ENCODE data around the gene NDUFV2.
A peak's percentile ranks its signal among the peaks of the same experiment; 100 is the strongest.

The NDUFV2 gene

GRCh38 chr18:9097349-9097748 is 5.2 kb upstream of the NDUFV2 start:
- Mint-ChIP-seq H3K4me1 (peaks cover 61% of the 10 kb centered on the region), H3K36me3 (peaks cover 41% of the 10 kb centered on the region), H3K27ac (peak overlapping the region; percentile 100), H3K9me3 (no peaks in the 10 kb centered on the region), H3K4me3 (peak overlapping the region; percentile 64)
- DNase-seq (ENCODE audit: low spot score in 2 of 2), result peak in 1 of 2 donors; percentile 40
- ATAC-seq, result no peak

- peaks cover 48% of the 10 kb centered on the region for H3K36me3 Mint-ChIP-seq
- H3K27ac Mint-ChIP-seq, result no peak overlapping the region
- H3K4me1 Mint-ChIP-seq, result peaks cover 38% of the 10 kb centered on the region
- peak overlapping the region; percentile 81 for H3K4me3 Mint-ChIP-seq
- no peaks in the 10 kb centered on the region for H3K9me3 Mint-ChIP-seq
- ATAC-seq (no peak), DNase-seq (ENCODE audit: low spot score in 2 of 2) (no peak)
Observed at GRCh38 chr18:9100796-9101195, 1.7 kb upstream of the NDUFV2 start.

GRCh38 chr18:9101730-9102507 is 580 bp upstream of the NDUFV2 start:
- Mint-ChIP-seq H3K4me1 (peaks cover 40% of the 10 kb centered on the region), H3K4me3 (peak overlapping the region; percentile 81), H3K9me3 (no peaks in the 10 kb centered on the region), H3K36me3 (peaks cover 57% of the 10 kb centered on the region), H3K27ac (peak overlapping the region; percentile 94)
- DNase-seq (ENCODE audit: low spot score in 2 of 2), result peak in 1 of 2 donors; percentile 47
- peak; percentile 23 for ATAC-seq

DNA sequence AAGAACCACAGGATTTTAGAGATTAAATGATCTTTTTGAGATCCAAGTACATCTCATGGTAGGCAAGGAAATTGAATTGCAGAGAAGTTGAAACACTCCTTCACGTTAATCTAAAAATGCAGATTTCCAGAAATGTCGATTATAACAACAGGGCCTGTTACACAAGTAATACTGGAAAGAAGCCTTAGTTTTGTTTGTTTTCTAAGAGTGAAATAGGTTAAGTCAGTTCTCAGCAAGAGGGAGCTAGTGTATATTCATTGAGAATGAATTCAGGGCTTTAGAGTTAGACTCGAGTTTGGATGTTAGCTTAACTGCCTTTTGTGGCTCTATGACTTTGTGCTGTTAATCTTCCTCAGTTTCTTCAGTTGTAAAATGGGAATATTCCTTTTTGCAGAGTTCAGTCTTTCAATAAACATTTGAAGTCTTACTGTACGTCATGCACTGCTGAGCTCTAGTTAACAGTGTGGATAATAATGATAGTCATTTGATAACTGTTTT is 926 bp downstream of the NDUFV2 start:
- peaks cover 39% of the 10 kb centered on the region for H3K4me1 Mint-ChIP-seq
- no peak for DNase-seq (ENCODE audit: low spot score in 2 of 2)
- H3K27ac Mint-ChIP-seq, result peak overlapping the region; percentile 94
- peaks cover 67% of the 10 kb centered on the region for H3K36me3 Mint-ChIP-seq
- no peak for ATAC-seq
- peak overlapping the region; percentile 81 for H3K4me3 Mint-ChIP-seq
- H3K9me3 Mint-ChIP-seq, result no peaks in the 10 kb centered on the region

DNA sequence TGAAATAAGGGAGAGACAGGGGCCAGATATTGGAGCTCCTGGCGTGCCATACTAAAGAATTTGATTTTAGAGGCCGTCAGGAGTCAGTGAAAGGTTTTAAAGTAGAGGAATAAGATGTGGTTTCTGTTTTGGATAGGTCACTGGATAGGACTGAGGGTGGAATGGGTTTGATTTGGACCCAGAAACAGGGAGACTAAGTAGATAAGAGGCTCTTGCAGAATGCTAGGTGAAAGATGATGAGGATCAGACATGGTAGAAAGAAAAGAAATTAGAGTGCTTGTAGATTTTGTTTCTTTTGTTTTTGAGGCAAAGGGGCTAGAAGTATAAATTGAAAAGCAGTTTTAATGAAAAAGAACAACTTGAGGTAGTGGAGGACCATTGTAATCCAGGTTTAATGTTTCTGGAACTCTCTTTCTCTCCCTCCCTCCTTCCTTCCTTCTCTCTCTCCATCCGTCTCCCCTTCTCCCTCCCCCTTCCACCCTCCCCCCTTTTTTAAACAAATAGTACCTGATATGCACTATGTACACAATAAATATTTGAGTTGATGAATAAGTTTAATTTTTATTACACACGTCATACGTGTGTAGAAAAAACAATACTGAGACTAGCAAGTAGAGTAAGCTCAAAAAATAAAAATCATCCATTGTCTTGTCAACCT is 1.9 kb downstream of the NDUFV2 start:
- no peak for DNase-seq (ENCODE audit: low spot score in 2 of 2)
- Mint-ChIP-seq H3K4me3 (peak overlapping the region; percentile 81), H3K36me3 (peaks cover 77% of the 10 kb centered on the region), H3K9me3 (no peaks in the 10 kb centered on the region), H3K27ac (peak overlapping the region; percentile 94), H3K4me1 (peaks cover 43% of the 10 kb centered on the region)
- ATAC-seq, result no peak

GRCh38 chr18:9105420-9105819 is 2.9 kb downstream of the NDUFV2 start:
- peak overlapping the region; percentile 94 for H3K27ac Mint-ChIP-seq
- peaks cover 44% of the 10 kb centered on the region for H3K4me1 Mint-ChIP-seq
- DNase-seq (ENCODE audit: low spot score in 2 of 2) (no peak), ATAC-seq (no peak)
- H3K4me3 Mint-ChIP-seq, result peak overlapping the region; percentile 81
- peaks cover 87% of the 10 kb centered on the region for H3K36me3 Mint-ChIP-seq
- no peaks in the 10 kb centered on the region for H3K9me3 Mint-ChIP-seq

DNA sequence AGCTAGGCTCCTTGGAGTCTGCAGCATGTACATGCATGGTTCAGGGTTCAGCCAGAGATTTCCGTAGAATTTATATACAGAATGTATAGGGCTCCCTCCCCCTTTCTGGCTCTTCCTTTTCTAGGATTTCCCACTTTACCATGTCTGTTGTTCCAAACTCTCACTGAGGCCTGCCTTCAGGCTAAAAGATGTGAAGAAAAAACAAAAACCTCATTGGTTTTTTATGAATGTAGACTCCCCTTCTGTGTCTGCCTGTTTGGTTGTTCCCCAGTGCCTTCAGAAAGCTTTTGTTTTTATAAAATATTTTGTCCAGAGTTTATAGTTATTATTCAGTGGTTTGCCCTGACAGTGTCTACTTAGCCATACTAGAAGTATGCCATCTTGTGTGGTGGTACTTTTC is 3.6 kb downstream of the NDUFV2 start:
- Mint-ChIP-seq H3K4me1 (peaks cover 45% of the 10 kb centered on the region), H3K9me3 (no peaks in the 10 kb centered on the region), H3K4me3 (peak overlapping the region; percentile 81), H3K36me3 (peaks cover 94% of the 10 kb centered on the region), H3K27ac (peak overlapping the region; percentile 94)
- DNase-seq (ENCODE audit: low spot score in 2 of 2), result no peak
- no peak for ATAC-seq

GRCh38 chr18:9106800-9107584 is 4.5 kb downstream of the NDUFV2 start:
- Mint-ChIP-seq H3K4me1 (peaks cover 54% of the 10 kb centered on the region), H3K4me3 (peak overlapping the region; percentile 81), H3K27ac (peak overlapping the region; percentile 94), H3K36me3 (peaks cover 96% of the 10 kb centered on the region), H3K9me3 (no peaks in the 10 kb centered on the region)
- DNase-seq (ENCODE audit: low spot score in 2 of 2) (no peak), ATAC-seq (no peak)

DNA sequence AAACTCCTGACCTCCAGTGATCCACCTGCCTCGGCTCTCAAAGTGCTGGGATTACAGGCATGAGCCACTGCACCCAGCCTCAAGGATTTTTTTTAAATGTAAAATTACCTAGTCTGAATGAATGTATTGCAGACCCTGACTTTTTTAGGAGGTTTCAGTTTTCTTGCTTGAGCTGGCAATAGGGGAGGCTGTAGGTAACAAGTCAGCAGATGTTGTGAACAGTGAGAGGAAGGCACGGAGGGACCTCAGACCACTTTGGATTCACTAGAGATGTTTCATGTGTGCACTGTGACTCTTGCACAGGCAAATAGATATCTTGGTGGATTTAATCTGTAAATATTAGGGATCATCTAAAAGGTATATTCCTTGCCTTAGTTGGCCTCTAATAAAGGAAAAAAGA is 6.4 kb downstream of the NDUFV2 start:
- Mint-ChIP-seq H3K27ac (peak overlapping the region; percentile 69), H3K36me3 (peaks cover 100% of the 10 kb centered on the region), H3K4me1 (peaks cover 73% of the 10 kb centered on the region), H3K4me3 (peak overlapping the region; percentile 81), H3K9me3 (no peaks in the 10 kb centered on the region)
- no peak for DNase-seq (ENCODE audit: low spot score in 2 of 2)
- ATAC-seq, result peak; percentile 61

DNA sequence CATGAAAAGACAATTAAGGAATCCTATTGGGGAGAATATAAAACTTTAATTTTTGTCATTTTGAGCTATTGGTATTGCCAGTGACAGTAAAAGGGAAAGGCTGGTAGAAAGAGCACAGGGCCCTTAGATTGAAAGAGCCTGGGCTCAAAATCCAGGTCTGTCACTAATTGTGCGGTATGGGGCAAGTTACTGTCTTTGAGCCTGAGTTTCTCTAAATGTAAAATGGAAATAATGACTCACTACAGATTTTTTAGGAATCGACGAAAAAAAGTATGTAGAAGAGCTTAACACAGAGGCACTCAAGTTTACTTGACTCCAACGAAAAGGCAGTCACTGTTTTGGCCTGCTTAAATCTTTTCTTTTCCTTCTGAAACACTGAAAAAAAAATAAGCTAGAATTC is 7.0 kb downstream of the NDUFV2 start:
- H3K36me3 Mint-ChIP-seq, result peaks cover 100% of the 10 kb centered on the region
- H3K4me1 Mint-ChIP-seq, result peaks cover 77% of the 10 kb centered on the region
- H3K4me3 Mint-ChIP-seq, result peak overlapping the region; percentile 81
- ATAC-seq (peak; percentile 46), DNase-seq (ENCODE audit: low spot score in 2 of 2) (no peak)
- no peaks in the 10 kb centered on the region for H3K9me3 Mint-ChIP-seq
- peak overlapping the region; percentile 69 for H3K27ac Mint-ChIP-seq

DNA sequence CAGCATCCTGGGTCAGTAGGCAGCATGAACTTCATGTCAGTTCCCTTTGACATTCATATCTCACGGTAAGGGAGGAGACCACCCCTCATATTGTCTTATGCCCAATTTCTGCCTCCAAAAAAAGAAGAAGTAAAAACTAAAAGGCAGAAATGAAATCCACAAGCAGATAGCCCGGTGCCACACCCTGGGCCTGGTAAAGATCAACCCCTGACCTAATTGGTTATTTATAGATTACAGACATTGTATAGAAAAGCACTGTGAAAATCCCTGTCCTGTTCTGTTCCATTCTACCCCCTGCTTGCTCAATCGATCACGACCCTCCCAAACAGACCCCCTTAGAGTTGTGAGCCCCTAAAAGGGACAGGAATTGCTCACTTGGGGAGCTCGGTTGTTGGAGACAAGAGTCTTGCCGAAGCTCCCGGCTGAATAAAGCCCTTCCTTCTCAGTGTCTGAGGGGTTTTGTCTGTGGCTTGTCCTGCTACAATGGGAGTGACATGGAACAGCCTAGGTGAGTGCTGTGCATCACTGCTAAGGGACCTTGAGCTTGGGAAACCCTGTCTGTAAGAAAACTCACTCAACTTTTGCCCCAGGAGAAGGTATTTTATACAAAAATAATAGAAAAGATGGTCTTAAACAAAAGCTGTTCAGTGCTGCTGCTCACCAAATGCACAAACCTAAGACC is 11.1 kb downstream of the NDUFV2 start:
- ATAC-seq (no peak), DNase-seq (ENCODE audit: low spot score in 2 of 2) (no peak)
- H3K9me3 Mint-ChIP-seq, result no peaks in the 10 kb centered on the region
- peaks cover 100% of the 10 kb centered on the region for H3K36me3 Mint-ChIP-seq
- H3K27ac Mint-ChIP-seq, result peak overlapping the region; percentile 79
- H3K4me1 Mint-ChIP-seq, result peaks cover 81% of the 10 kb centered on the region
- H3K4me3 Mint-ChIP-seq, result peak overlapping the region; percentile 81

GRCh38 chr18:9115984-9116383 is 13.5 kb downstream of the NDUFV2 start:
- peaks cover 100% of the 10 kb centered on the region for H3K36me3 Mint-ChIP-seq
- ATAC-seq (no peak), DNase-seq (ENCODE audit: low spot score in 2 of 2) (no peak)
- peak overlapping the region; percentile 85 for H3K27ac Mint-ChIP-seq
- H3K4me1 Mint-ChIP-seq, result peaks cover 72% of the 10 kb centered on the region
- H3K9me3 Mint-ChIP-seq, result no peaks in the 10 kb centered on the region
- peak overlapping the region; percentile 81 for H3K4me3 Mint-ChIP-seq

DNA sequence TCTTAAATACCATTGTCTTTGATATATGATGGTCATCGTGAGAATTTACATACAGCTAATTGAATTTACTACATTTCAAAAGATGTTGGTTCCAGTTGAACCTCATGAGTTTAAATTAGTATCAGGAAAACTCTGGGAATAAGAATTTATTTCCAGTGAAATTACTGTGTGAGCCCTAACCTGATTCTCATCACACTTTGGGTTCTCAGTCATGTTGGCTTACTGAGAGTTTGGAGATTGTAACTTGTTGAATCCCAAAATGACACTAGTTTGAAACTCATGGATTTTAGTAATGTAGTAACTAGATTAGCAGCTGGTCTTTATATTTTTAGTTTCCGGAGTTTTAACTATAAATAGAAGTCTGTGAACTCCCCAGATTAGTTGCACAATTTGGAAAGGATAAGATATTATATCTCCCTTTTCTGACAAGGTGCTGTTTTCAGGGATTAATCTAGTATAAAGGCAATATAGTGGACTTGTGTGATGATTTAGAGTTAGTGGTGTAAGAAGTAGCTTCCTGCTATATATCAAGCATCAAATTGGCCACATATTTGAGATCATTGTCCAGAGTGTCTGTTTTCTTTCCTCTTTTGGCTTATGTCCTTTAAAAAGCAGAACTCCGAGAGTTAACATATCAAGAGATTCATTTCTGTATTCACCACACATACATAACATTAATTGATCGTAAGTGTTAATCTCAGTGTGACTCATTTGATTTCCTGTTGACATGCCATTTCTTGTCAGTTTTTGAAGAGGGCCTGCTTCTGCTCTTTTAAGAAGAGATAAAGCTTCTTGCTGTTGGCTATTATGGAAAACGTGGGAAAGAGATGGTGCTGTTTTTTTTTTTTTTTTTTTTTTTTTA is 15.7 kb downstream of the NDUFV2 start:
- Mint-ChIP-seq H3K4me3 (peak overlapping the region; percentile 81), H3K4me1 (peaks cover 60% of the 10 kb centered on the region), H3K36me3 (peaks cover 100% of the 10 kb centered on the region), H3K9me3 (no peaks in the 10 kb centered on the region), H3K27ac (peak overlapping the region; percentile 88)
- ATAC-seq, result peak; percentile 79
- no peak for DNase-seq (ENCODE audit: low spot score in 2 of 2)

DNA sequence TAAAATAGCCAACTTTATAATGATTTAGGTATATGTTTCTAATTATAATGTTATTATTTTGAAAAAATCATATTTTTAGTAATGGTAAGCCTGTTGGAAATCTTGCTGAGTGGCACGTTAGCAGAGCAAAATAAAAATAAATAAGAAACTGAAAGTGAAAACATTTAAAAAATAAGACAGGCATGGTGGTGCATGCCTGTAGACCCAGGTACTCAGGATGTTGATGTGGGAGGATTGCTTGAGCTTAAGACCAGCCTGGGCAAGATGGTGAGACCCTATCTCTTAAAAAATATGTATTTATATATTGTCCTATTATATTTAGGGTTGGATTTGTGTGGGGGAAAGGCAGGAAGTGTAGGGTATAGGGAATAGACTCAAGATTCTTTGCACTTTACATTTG is 18.3 kb downstream of the NDUFV2 start:
- no peak for DNase-seq (ENCODE audit: low spot score in 2 of 2)
- H3K27ac Mint-ChIP-seq, result peak overlapping the region; percentile 9
- peaks cover 100% of the 10 kb centered on the region for H3K36me3 Mint-ChIP-seq
- peak overlapping the region; percentile 10 for H3K4me3 Mint-ChIP-seq
- H3K9me3 Mint-ChIP-seq, result no peaks in the 10 kb centered on the region
- H3K4me1 Mint-ChIP-seq, result peaks cover 48% of the 10 kb centered on the region
- ATAC-seq, result no peak

Measured in stimulated activated effector memory CD8-positive, alpha-beta T cell treated with anti-CD3 and anti-CD28 coated beads, Interleukin-12 subunit alpha, Interleukin-12 subunit beta, amount 100 ng/mL, for 72 hours (primary cell).